D721Med (cell line): ENCODE measurements around the gene ANTXR2.

Experiments
- DNase-seq: peaks from one replicate; pipeline ENCODE4 v3.0.0; 2011; ENCODE audit warnings: low spot score; ENCODE audit not compliant: insufficient read length
- FAIRE-seq: peaks from 2 replicates; lab custom pipeline; 2011; peaks lifted over from hg19 to GRCh38; lab: Jason Lieb, UNC
- CTCF ChIP-seq: IDR thresholded peaks from 2 replicates; pipeline ENCODE4 v1.5.1; 2012; ENCODE audit warnings: mild to moderate bottlenecking, control low read depth; ENCODE audit not compliant: insufficient read depth; ENCODE audit errors: missing control alignments

Gene ANTXR2

DNA sequence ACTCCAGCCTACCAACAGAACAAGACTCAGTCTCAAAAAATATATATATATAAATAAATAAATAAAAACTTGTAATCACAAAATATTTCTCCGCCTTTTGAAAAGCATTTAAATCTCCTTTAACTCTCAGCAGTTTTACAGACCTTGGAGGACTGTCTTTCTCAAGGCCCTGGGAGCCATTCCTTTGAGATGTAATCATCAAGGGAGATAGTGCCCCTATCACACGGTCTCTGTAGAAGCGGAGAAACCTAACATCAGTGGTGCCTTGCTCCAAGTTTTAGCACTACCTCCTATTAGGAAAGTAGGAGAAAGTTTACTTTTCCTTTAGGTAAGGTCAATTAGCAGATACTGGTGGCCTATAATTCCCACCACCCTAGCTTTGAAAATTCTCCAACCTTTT is 58.5 kb downstream of the ANTXR2 start:
- no peak for DNase-seq
- TF ChIP-seq CTCF = no peak
- FAIRE-seq = no peak

DNA sequence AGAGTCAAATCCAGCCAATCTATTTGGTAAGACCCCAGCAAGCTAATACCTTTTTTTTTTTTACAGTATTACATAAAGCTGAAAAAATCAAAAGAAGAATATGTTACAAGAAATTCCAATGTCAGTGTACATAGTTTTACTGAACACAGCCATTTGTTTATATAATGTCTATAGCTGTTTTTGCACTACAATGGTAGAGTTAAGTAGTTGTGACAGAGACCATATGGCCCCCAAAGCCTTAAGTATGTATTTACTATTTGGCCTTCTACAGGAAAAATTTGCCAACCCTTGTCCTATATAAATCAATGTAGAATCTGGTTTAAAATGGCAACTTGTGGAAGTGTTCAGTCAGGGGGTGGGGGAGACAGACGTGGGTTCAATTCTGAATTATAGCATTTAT is 60.7 kb downstream of the ANTXR2 start:
- no peak for FAIRE-seq
- DNase-seq = no peak
- no peak for TF ChIP-seq CTCF

DNA sequence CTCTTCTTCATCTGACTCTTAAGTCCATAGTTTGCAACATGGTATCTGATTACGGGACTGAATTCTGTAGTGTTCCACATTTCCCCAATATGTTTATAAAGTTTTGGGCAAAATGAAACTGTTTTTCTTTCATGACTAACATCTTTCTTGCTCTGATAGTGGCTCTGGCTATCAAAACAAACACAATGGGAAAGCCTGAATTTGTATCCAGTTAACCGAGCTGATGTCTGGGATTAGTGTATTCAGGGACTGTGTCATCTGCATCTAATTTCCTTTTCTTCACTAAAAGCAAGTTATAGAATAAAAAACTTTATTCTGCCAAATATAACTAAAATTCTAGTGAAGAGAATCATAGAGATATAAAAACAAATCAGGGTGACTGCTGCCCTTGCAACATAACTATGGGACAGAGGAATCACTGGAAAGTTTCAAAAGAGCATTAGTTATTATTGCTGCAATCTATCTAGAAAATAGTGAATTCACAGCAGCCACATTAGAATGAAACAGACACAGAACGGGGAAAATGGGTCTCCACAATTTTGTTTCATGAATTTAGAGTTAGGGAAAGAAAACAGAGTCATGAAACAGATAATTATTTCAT is 61.3 kb downstream of the ANTXR2 start:
- DNase-seq (no peak), FAIRE-seq (no peak)
- TF ChIP-seq CTCF = no peak

DNA sequence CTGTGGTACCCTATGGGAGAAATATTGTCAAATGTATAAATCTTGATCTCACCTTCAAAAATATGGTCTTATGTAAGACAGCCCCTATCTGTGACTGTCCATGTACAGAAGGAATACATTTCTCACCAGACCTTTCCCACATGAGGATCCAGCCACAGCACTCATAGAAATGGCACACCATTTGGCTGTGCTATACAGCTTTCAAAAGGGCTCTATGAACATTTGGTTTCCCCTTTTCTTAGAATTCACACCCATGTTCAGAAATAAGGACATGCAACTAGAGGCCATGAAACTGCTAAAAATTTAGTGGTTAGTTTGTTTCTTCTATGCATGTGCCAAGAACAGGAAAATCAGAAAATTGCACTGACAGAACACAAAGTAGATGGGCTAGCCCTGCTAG is 62.7 kb downstream of the ANTXR2 start:
- FAIRE-seq (no peak), DNase-seq (no peak)
- no peak for TF ChIP-seq CTCF

DNA sequence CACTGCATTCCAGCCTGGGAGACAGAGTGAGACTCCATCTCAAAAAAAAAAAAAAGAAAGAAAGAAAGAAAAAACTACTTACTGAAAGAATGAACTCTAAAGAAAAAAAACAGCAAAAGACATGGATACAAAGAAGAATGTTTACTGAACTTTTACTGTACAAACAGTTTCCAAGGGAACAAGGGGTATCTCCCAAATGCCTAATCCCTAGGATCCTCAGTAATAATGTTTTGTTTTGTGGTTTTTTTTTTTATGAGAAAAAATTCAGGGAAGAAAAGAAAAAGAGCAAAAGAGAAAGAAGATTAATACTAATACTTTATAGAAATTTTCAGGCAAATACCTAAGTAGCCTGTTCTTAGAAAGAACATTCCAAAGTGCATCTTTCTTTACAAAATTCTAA is 63.2 kb downstream of the ANTXR2 start:
- no peak for TF ChIP-seq CTCF
- FAIRE-seq = no peak
- DNase-seq = no peak

DNA sequence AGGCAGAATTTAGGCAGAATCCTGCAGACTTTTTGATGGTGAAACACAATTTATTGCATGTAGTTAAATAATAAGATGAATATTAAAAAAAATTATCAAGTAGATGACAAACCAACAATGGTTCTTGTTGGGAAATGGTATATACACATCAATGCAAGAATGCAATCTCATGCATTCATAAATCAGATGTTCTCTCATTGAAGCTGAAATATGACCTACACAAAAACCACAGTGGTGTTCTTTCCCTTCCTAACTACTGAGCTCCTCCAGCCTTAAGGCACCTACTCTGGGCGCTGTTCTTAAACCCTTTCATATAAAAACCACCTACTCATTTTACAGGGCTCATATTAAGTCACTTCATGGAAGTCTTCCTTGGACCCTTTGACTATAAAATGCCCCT is 64.1 kb downstream of the ANTXR2 start:
- DNase-seq (no peak), FAIRE-seq (no peak)
- TF ChIP-seq CTCF = no peak

DNA sequence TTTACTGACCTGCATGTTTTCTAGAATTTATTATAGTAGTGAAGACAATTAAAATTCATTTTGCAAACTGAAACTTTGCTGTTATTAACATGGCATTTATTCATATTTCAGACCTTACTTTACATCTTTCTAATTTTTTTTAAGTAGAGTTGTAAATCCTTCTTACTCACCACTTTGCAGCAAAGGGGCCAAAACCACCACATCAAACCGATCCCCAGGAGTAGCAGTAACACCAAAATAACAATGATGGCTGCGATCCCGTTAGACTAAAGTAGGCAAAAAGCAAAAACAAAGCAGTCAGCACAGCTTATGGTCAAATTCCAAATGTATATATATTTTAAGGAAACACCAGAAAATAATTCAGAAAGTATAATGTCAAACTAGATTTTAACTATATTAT is 64.7 kb downstream of the ANTXR2 start:
- no peak for DNase-seq
- FAIRE-seq = no peak

More for the DNA sequence above, 64.7 kb downstream of the ANTXR2 start:
- no peak for TF ChIP-seq CTCF
